Neural progenitor cell (in vitro differentiated cells): Measurements from ENCODE around the gene ADAMTS19. TPM values are rescaled to one million over a fixed set of nuclear protein-coding genes. Genes with fewer than 3 reads are reported as not detected.

ENCODE experiments used
- DNase-seq: peaks from one replicate; pipeline ENCODE4 v3.0.0-alpha.2; 2016; ENCODE audit warnings: low spot score
- H2AFZ ChIP-seq: fragments of 200-600 bp; sonication (generic); replicated peaks from 2 replicates; pipeline ENCODE4 v1.6.1; 2016; ENCODE audit warnings: antibody characterized with exemption
- H3F3A ChIP-seq: fragments of 200-600 bp; sonication (generic); 2 replicates; pipeline ENCODE4 v1.6.1; 2016; ENCODE audit warnings: antibody characterized with exemption, low read depth
- H3K27ac ChIP-seq: fragments of 200-600 bp; sonication (generic); 2 replicates; pipeline ENCODE4 v1.5.1; 2016; ENCODE audit warnings: mild to moderate bottlenecking
- H3K27me3 ChIP-seq: fragments of 200-600 bp; sonication (generic); 2 replicates; pipeline ENCODE4 v1.6.1; 2016; ENCODE audit warnings: mild to moderate bottlenecking, moderate library complexity
- H3K36me3 ChIP-seq: fragments of 200-600 bp; sonication (generic); 2 replicates; pipeline ENCODE4 v1.5.1; 2016
- H3K4me1 ChIP-seq: fragments of 200-600 bp; sonication (generic); 2 replicates; pipeline ENCODE4 v1.6.1; 2016; ENCODE audit warnings: mixed run types
- H3K4me2 ChIP-seq: fragments of 200-600 bp; sonication (generic); 2 replicates; pipeline ENCODE4 v1.6.1; 2016
- H3K4me3 ChIP-seq: fragments of 200-600 bp; sonication (generic); 2 replicates; pipeline ENCODE4 v1.5.1; 2016
- H3K79me2 ChIP-seq: fragments of 200-600 bp; sonication (generic); 2 replicates; pipeline ENCODE4 v1.6.1; 2016; ENCODE audit warnings: low read depth
- H3K9ac ChIP-seq: fragments of 200-600 bp; sonication (generic); 2 replicates; pipeline ENCODE4 v1.6.1; 2016
- H3K9me3 ChIP-seq: fragments of 200-600 bp; sonication (generic); 2 replicates; pipeline ENCODE4 v1.5.1; 2016; ENCODE audit warnings: low read depth
- H4K20me1 ChIP-seq: fragments of 200-600 bp; sonication (generic); 2 replicates; pipeline ENCODE4 v1.6.1; 2016; ENCODE audit warnings: low read depth
- H3K27ac Mint-ChIP-seq: 3 replicates; pipeline ENCODE4 v1.8.0; 2021; ENCODE audit warnings: mixed read lengths
- H3K27me3 Mint-ChIP-seq: 2 replicates; pipeline ENCODE4 v1.8.0; 2022; ENCODE audit warnings: low read depth, mild to moderate bottlenecking, inconsistent platforms, moderate library complexity, mixed read lengths; ENCODE audit not compliant: insufficient read depth
- H3K36me3 Mint-ChIP-seq: 3 replicates; pipeline ENCODE4 v1.8.0; 2021; ENCODE audit warnings: mixed read lengths
- H3K4me1 Mint-ChIP-seq: 3 replicates; pipeline ENCODE4 v1.8.0; 2021; ENCODE audit warnings: mixed read lengths
- H3K4me3 Mint-ChIP-seq: 3 replicates; pipeline ENCODE4 v1.8.0; 2021; ENCODE audit warnings: mild to moderate bottlenecking, moderate library complexity, mixed read lengths
- H3K9me3 Mint-ChIP-seq: 3 replicates; pipeline ENCODE4 v1.8.0; 2020; ENCODE audit warnings: mixed read lengths
- CTCF ChIP-seq: fragments of 200-600 bp; sonication (generic); IDR thresholded peaks from 2 replicates; pipeline ENCODE4 v1.5.1; 2017; ENCODE audit warnings: antibody characterized with exemption, mild to moderate bottlenecking
- EZH2 ChIP-seq: fragments of 200-600 bp; sonication (generic); IDR thresholded peaks from 2 replicates; pipeline ENCODE4 v1.6.1; 2017; ENCODE audit warnings: antibody characterized with exemption, mild to moderate bottlenecking, moderate library complexity
- EZH2phosphoT487 ChIP-seq: fragments of 200-600 bp; sonication (generic); IDR thresholded peaks from 2 replicates; pipeline ENCODE4 v1.6.1; 2017; ENCODE audit warnings: antibody characterized with exemption
- total RNA-seq: library from RNA; depleted of rRNA; stranded (reverse); fragments of >200 nt; gene quantifications from 2 replicates; pipeline ENCODE4 v1.2.3, GENCODE V29; 2015; ENCODE audit warnings: low replicate concordance

The ADAMTS19 gene
- total RNA-seq, 1 donor from 2014 or later, result 23.3 TPM

- H3K4me2 ChIP-seq, result no peak overlapping the region
- no peak overlapping the region for H3K4me3 Mint-ChIP-seq
Observed at GRCh38 chr5:129474544-129474943, 14.4 kb downstream of the ADAMTS19 start.

GRCh38 chr5:129476751-129477150, 16.7 kb downstream of the ADAMTS19 start:
- Histone ChIP-seq H3K27ac (no peak overlapping the region), H3K4me1 (peaks cover 12% of the 10 kb centered on the region), H3K4me2 (no peak overlapping the region), H2AFZ (no peak overlapping the region), H3K9me3 (no peaks in the 10 kb centered on the region), H3K79me2 (peaks cover 9% of the 10 kb centered on the region), H3K27me3 (no peaks in the 10 kb centered on the region), H3F3A (no peaks in the 10 kb centered on the region), H3K36me3 (no peaks in the 10 kb centered on the region), H4K20me1 (no peaks in the 10 kb centered on the region), H3K9ac (no peak overlapping the region), H3K4me3 (no peak overlapping the region)
- Mint-ChIP-seq H3K9me3 (no peaks in the 10 kb centered on the region), H3K4me3 (no peak overlapping the region), H3K27ac (no peak overlapping the region), H3K4me1 (peaks cover 4% of the 10 kb centered on the region), H3K36me3 (no peaks in the 10 kb centered on the region), H3K27me3 (no peaks in the 10 kb centered on the region)
- TF ChIP-seq EZH2phosphoT487, result no peak
- TF ChIP-seq CTCF, result no peak
- TF ChIP-seq EZH2, result no peak
- DNase-seq, result no peak

More at GRCh38 chr5:129474544-129474943, 14.4 kb downstream of the ADAMTS19 start:
- Mint-ChIP-seq H3K9me3 (no peaks in the 10 kb centered on the region), H3K27ac (no peak overlapping the region), H3K4me1 (peaks cover 4% of the 10 kb centered on the region), H3K27me3 (no peaks in the 10 kb centered on the region), H3K36me3 (no peaks in the 10 kb centered on the region)
- H3K27me3 ChIP-seq, result no peaks in the 10 kb centered on the region
- H3K79me2 ChIP-seq, result peaks cover 9% of the 10 kb centered on the region
- peak; percentile 33 for DNase-seq
- peak overlapping the region; percentile 71 for H3K27ac ChIP-seq
- H3K4me1 ChIP-seq, result peaks cover 12% of the 10 kb centered on the region
- TF ChIP-seq EZH2phosphoT487, result no peak
- no peak for TF ChIP-seq CTCF
- TF ChIP-seq EZH2, result no peak
- H3K9me3 ChIP-seq, result no peaks in the 10 kb centered on the region
- H4K20me1 ChIP-seq, result no peaks in the 10 kb centered on the region
- no peak overlapping the region for H3K9ac ChIP-seq
- no peaks in the 10 kb centered on the region for H3K36me3 ChIP-seq
- H3F3A ChIP-seq, result no peaks in the 10 kb centered on the region
- no peak overlapping the region for H2AFZ ChIP-seq
- H3K4me3 ChIP-seq, result no peak overlapping the region

- H3K36me3 Mint-ChIP-seq, result no peaks in the 10 kb centered on the region
- Histone ChIP-seq H3F3A (no peaks in the 10 kb centered on the region), H3K36me3 (no peaks in the 10 kb centered on the region), H3K4me1 (peaks cover 12% of the 10 kb centered on the region), H3K27me3 (no peaks in the 10 kb centered on the region), H3K9ac (no peak overlapping the region), H3K4me3 (no peak overlapping the region), H3K9me3 (no peaks in the 10 kb centered on the region), H3K27ac (no peak overlapping the region), H2AFZ (no peak overlapping the region), H3K79me2 (peaks cover 9% of the 10 kb centered on the region), H4K20me1 (no peaks in the 10 kb centered on the region), H3K4me2 (no peak overlapping the region)
- no peaks in the 10 kb centered on the region for H3K27me3 Mint-ChIP-seq
- DNase-seq, result no peak
- peaks cover 4% of the 10 kb centered on the region for H3K4me1 Mint-ChIP-seq
- no peaks in the 10 kb centered on the region for H3K9me3 Mint-ChIP-seq
- TF ChIP-seq CTCF, result no peak
- no peak for TF ChIP-seq EZH2phosphoT487
- no peak for TF ChIP-seq EZH2
- H3K4me3 Mint-ChIP-seq, result no peak overlapping the region
- no peak overlapping the region for H3K27ac Mint-ChIP-seq
Observed at GRCh38 chr5:129477532-129477931, 17.4 kb downstream of the ADAMTS19 start.
